DMS79 treated with DMSO at 0.1 percent for 48 hours (cell line): ENCODE measurements around the gene TSPO2.
"Not testable (repeated sequence)": the region's sequence is repeated elsewhere in the genome, so short reads cannot be mapped to it uniquely, and the experiment has no call there.

Experiments
- DNase-seq: peaks from one replicate; lab custom pipeline; 2025; lab: John Stamatoyannopoulos, UW

TSPO2 gene, protein sequence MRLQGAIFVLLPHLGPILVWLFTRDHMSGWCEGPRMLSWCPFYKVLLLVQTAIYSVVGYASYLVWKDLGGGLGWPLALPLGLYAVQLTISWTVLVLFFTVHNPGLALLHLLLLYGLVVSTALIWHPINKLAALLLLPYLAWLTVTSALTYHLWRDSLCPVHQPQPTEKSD

DNA sequence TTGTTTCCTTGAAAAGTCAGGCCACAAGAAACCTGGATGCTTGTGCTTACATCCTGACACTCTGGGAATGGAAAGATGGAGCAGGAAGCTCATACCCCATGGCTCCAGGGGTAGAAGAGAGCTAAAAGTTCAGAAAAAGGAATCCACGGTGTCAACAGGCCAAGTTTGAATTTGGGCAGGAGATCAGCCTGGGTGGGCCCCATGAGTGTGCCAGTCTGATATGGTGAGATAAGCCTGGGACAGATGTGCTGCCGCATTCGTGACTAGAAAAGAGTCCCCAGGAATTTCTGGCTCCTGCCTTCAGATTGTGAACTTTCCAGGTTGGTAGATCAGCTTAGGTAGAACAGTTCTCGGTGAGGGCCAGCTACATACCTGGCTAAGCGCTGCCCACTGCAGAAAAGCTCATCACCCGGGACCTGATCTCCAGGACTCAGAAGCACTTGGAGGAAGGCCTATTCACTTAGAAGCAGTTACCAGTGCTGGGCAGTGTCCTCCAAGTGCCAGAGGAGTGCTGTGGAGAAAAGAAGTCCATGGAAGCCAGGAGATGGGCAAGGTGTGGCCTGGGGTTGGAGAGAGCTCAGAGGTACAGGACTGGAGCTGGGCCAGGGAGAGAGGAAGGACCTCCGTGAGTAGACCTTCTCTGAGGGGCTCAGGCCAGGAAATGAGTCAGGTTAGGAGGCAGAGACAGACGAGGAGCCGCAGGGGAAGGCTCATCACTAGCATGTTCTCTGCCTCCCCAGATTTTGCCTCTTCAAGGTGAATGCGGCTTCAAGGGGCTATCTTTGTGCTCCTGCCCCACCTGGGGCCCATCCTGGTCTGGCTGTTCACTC is at the start of gene TSPO2:
TSS of gene TSPO2 (plus strand) at position 242 of the 830 bp plus-strand sequence. CDS start at position 761, 519 bp downstream.
- DNase-seq: no peak

DNA sequence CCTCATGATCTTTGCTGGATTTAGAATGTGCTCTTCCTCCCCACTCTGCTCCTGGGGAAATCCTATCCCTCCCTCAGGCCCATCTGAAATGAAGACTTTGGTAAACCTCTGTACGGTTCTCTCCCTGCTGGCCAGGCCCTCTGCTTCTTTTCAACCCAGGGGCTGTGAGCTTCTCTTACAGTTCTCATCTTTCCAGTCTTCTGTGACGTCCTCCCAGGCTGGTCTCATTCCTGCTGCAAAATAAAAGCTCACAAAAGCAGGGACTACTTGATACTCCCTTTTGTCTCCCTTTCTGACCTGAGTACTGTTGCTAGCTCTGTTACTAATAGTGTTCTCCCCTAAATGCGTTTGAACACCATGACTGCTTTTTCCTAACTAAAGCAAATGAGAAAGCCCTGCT is 49.5 kb upstream of the TSPO2 start:
- no peak for DNase-seq

DNA sequence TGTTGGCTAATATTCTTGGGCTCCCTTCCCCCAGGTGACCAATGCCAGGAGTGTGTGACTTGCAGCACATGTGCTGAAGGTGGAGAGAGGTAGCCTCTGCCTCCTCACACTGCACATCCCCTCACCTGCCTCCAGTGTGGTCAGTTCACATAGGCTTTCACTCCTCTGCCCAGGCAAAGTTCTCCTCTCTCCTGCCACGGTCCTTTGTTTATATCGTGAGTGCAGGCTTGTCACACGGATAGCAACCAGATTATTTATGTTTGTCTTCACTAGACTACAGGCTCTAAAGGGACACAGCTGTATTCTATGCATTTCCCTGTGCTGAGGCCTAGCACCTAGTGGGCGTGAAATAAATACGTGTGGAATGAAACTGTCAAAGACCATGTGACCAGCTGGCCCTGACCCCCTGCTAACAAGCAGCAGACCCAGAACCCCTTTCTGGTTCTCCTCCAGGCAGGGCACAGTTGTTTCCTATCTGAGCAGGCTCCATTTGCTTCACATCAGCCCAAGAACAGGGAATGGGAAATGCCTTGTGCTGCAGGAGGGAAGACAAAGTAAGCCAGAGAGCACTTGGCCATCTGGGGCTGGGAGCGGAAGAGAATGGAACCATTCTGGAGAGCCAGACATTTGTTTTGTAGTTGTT is 45.6 kb upstream of the TSPO2 start:
- peak; percentile 21 for DNase-seq

DNA sequence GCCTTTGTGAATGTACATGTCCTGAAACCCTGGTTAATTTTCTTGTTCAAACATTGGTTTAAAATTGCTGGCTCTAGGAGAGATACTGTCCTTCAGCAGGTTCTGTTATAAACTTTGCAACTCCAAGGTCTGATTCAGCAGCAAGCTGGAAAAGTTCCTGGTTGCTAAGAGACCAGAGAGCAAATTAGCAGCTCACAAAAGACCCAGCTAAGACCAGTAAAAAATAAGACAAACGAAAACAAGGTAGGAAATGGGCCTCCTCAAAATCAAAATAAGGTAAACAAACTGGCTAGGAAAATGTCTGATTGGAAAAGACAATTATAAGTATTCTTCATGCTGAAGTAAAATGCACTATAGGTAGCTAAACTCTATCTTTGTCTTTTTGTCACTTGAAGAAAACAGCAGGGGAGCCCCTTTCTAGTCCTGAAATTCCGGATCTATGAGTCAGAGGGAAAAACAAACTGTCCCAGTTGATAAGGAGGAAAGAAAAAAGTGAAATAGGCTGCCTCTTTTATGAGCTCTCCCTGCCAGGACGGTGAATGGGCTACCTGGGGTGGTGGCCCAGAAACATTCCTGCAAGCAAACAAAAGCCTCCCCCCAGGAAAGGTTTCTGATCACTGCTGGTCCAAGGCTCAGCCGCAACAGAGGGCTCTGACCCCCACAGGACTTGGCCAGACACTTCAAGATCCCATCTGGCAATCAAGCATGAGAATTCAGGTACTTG is 44.9 kb upstream of the TSPO2 start:
- peak; percentile 83 for DNase-seq

DNA sequence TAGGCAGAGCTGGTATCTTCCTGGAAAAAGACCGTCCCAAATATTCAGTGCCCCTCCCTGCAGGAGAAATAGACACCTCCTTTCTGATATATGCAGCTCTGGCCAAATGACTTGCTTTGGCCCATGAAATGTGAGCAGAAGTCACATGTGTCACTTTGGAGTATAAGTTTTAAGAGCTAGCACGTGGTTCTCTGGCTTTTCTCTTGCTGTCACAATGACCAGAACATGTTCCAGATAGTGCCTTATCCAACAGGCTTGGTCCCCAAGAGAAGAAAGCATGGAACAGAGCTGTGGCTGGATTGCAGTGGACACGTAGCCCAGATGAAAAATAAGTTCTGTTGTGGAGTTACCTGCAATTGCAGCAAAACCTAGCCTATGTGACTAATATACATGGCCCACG is 43.6 kb upstream of the TSPO2 start:
- DNase-seq: no peak

DNA sequence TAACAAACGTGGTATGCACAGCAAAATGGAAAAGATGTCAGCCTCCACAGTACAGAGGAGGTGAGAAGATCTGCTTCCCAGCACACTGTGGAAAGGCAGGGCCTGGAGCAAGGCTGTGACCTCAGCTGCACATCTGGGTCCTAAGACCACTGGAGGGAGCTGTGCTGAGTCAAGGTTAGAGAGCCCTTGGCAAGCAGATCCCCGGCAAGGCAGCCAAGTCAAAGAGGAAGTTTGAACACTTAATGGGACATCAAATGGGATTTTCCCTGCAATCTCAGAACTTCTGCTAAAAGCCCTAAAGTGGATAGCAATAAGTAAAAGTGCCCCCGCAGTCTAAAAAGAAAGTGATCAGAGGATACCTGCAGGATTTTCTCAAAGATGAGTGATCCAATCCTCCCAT is 42.7 kb upstream of the TSPO2 start:
- no peak for DNase-seq

DNA sequence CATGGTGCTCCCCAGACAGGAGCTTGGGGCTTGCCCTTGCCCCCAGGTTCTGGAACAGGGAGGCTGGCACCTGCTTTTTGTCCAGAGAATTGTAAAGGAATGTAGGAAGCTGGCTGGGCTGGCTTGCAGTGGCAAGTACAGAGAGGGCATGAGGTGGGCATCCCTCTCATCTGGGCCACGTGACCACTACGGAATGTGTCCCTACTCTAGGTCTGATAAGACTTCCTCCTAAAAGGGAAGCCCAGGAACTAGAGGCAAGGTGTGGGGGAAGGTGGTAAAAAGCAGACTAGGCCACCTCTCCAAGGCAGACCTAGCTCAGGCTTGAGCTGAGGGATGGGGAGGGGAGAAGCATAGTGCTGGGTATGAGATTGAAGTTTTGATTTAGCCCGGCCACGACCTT is 42.0 kb upstream of the TSPO2 start:
- DNase-seq: no peak

DNA sequence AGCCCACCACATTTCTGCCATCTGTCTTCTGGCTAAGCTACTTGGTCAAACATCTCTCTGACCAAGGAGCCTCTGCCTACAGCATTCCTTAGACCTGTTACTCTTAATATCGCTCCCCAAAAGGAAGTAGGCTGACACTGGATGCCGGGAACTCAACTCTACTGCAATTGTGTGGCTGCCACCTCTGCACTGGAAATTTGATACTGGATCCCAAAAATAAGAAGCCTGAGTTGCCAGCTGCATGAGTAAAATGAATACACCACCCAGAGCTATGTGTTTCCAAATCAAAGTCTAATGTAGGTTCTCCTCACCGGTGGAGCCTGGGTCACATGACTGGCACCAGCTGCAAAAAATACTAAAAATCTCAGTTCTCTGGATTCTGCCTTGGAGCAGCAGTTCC is 40.1 kb upstream of the TSPO2 start:
- DNase-seq: no peak

DNA sequence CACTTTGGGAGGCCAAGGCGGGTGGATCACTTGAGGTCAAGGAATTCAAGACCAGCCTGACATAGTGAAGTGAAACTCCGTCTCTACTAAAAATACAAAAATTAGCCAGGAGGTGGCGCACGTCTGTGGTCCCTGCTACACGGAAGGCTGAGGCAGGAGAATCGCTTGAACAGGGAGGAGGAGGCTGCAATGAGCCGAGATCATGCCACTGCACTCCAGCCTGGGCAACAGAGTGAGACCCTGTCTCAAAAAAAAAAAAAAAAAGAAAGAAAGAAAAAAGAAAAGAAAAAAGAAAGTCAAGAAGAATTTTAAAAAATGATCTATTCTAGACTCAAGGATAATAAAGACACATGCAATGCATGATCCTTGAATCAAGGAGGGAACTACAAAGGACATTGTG is 36.0 kb upstream of the TSPO2 start:
- not testable (repeated sequence) for DNase-seq

DNA sequence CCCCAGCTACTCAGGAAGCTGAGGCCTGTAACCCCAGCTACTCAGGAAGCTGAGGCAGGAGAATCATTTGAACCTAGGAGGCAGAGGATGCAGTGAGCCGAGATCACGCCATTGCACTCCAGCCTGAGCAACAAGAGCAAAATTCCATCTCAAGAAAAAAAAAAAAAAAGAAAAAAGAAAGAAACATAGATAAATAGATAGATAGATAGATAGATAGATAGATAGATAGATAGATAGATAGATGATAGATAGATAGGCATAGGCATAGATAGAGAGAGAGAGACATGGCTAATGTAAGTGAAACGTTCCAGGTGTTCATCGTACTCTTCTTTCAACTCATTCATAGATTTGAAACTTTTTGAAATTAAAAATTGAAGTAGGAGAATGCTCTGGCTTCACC is 35.3 kb upstream of the TSPO2 start:
- DNase-seq: not testable (repeated sequence)

DNA sequence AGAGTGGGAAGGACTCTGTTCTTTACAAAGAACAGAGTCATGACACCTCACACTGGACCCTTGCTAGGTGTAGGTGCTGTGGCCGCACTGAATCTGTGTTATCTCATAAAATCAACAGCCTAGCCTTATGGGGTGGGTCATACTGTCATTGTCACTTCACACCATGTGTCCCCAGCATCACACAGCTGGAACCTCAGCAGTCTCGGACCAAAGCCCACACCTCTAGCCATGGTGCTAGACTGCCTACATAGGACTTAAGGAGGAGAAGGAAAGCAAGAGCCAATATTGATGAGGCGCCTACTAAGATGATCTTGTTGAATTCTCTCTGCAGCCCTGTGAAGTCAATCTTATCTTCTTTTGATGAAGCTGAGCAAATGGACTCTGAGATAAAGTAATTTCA is 34.3 kb upstream of the TSPO2 start:
- DNase-seq: no peak

DNA sequence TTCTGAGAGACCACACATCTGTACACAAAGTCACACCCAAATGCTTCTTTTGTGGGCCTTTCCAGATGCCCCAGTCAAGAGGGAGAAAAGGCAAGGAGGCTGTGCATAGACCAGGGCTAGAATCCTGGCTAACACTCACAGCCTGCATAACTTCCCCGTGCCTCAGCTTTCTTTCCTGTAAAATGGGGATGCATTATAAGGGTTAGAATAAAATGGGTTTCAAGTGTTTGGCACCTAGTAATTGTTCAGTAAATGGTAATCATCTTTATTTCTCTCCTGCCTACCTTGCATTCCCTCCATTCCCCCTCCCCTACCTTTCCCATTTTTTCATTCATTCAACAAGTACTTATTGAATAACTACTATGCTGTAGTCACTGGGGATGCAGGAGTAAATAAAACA is 32.6 kb upstream of the TSPO2 start:
- DNase-seq: no peak

DNA sequence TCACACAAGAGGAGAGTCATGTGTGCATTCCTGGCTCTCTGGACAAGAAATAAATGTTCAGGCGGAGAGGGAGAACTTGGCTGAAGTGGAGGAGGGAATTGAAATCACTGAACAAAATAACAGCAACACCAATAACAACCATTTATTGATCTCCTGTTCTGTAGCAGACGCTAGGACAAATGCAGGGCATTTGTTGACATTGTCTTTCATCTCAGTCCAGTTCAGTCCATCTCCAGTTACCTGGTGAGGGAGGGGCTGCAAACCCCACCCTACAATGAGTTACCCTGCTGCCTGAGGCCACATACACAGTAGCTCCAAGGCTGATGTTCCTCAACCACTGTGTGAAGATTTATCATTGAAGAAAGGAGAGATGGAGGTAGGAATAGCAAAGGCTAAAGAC is 30.6 kb upstream of the TSPO2 start:
- DNase-seq: no peak

DNA sequence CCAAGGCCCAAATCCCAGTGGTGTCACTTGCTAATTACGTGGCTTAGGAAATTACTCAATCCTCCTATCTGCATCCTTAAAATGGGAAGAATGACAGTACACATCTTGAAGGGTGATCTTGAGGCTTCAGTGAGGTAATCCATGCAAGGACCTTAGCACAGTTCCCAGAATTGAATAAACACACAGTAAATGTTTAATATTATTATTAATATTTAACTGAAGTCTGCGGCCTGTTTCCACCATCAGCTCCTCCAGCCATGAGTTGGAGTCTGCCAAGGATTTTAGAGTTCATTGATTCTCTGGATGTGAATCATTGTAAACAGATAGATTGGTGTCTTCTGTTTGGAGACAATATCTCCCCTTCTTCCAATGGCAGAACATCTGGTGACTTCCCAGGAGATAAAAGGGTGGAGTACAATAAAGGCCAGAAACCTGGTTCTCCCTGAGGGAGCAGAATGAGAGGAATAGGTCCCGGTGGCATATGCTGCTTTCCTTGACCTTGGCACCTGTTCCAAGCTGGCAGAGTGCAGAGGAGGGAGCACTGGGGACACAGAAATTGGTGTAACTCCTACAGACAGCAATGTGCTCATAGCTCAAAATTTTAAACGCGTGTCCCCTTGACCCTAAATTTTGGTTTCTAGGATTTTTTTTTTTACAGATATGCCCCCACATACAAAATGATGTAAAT is 28.7 kb upstream of the TSPO2 start:
- DNase-seq: no peak

DNA sequence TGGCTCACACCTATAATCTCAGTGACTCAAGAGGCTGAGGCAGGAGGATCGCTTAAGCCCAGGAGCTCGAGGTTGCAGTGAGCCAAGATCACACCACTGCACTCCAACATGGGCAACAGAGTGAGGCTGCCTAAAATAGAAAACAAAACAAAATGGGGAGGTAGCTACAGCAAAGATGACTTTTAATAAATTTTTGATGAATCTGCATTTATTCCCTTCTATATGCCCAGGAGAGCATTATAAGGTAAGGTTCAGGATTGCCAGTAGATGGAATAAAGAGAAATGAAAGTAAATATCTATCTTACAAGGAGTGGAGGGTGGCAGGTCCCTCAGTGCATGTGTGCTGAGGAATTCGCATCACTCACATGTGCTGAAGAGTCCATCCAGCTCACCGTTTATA is 27.5 kb upstream of the TSPO2 start:
- no peak for DNase-seq

DNA sequence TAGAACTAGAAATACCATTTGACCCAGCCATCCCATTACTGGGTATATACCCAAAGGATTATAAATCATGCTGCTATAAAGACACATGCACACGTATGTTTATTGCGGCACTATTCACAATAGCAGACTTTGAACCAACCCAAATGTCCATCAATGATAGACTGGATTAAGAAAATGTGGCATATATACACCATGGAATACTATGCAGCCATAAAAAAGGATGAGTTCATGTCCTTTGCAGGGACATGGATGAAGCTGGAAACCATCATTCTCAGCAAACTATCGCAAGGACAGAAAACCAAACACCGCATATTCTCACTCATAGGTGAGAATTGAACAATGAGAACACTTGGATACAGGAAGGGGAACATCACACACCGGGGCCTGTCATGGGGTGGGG is 26.4 kb upstream of the TSPO2 start:
- DNase-seq: not testable (repeated sequence)

DNA sequence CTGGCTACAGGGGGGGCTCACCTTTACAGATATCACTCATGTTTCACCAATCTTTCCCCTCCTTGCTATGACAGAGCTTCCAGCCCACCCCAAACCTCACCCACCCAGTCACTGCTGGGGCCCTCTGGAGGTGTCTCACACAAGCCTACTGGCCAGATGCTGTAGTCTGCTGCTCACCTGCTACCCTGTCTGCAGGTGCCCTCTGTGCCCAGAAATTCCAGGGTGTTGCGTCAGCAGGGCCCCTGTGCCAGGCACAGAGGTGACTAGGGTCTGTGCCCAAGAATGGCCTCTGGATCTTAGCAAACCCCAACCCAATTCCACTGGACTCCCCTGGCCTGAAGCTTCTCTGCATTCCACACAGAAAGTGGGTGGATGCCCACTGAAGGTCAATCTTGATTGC is 24.6 kb upstream of the TSPO2 start:
- no peak for DNase-seq

DNA sequence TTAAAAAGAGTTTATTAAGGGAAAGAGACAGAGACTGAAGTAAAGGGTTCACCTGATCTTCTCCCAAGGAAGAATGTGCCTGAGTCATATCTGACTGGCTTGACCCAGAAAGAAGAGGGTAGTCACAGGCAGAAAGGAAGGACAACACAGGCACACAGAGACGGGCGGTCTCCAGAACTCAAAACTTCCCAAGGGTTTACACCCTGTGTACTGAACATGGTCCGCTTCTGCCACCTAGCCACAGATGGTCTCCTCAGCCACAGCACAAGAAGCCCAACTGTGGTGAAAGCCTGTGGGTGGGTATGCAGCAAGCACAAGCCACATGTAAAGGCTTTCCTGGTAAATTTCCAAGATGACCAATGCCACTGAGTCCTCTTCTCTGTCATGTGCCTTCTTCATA is 20.4 kb upstream of the TSPO2 start:
- DNase-seq: peak; percentile 50

DNA sequence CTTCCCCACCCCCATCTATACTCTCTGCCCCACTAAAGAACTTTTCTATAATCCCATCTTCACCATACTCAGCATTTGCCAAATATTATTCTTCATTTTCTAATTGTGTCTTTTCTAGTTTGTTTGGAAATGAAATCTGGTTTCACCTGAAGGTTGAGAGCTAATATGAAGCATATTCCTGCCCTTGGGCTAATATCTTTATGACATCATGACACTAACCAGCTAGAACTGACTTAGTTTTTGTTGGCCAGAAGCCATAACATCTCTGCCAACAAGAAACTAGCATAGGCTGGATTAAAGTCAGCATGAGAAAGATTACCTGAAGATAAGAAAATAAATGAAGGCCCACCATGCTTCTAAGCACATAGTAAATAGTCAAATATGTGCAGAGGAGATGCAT is 20.0 kb upstream of the TSPO2 start:
- peak; percentile 22 for DNase-seq

DNA sequence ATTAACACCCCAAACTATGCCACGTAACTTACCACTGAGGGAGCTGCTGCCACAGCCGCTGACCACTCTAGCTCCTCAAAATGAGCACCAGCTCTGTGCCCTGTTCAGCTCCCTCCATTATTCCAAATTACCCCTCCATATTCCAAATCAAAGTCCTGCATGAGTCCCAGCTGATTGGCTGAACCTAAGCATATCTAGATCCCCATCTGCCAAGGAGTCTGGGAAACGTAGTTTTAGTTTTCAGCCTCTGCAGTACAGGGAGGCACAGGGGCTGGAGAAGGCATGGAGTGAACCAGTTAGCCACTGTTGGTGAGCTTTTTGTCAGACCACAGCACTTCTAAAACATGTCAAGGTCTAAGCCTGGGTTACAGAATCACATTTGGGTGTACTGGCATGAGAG is 19.2 kb upstream of the TSPO2 start:
- no peak for DNase-seq

DNA sequence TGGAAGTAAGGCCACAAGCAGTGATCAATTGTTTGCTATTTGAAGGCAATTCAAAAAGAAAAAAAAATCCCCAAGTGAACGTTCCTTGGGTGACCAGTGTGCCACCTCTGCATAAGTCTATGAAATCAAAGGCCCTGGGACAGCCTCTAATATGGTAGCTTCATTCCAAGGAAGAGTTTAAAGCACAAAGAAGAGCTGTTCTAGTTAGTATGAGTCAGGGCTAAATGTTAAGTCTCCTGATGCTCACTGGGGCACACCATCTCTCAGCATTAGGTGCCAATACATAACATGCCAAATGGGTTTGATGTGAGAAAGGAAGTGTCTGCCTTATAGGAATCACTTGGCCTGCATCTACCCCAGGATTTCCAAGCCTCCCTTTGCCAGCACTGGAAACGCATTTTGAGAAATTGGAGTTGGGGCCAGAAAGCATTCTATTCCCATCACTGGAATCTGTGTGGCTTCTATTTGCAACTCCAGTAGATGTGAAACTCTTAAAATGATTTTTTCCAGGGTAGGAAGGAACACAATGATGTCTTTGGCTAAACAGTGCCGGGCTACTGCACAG is 16.2 kb upstream of the TSPO2 start:
- DNase-seq: peak; percentile 8

DNA sequence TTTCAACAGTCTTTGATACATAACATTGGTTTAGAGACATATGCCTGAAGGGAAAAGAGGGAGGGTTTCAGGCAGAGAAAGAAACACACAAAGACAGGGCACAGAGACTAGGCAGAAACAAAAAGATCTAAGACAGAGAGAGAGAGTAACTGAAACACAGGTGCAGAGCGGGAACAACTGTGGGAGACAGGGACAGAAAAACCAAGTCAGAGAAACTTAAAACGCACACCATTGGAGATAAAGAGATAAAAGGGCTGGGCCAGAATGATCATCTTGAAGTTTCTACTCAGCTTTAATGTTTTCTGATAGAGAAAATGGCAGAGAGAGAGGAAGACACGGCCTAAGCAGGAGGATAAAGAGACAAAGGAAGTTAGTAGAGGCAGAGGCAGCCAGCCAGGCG is 15.0 kb upstream of the TSPO2 start:
- peak; percentile 88 for DNase-seq
